Lower lobe of right lung (tissue), 2 donors: ENCODE results near the gene PLEKHG7. TPM values are rescaled to one million over a fixed set of nuclear protein-coding genes. Genes with fewer than 3 reads are reported as not detected.

Experiments
- ATAC-seq, 2 donors: fragments of 200-7000 bp; cut with Tn5 transposase; one replicate each; pipeline ENCODE4 v1.9.1; 2020 to 2022; ENCODE audit warnings: mild to moderate bottlenecking in 2 of 2, moderate library complexity in 2 of 2
- DNase-seq: peaks from one replicate; pipeline ENCODE4 v3.0.0-alpha.2; 2020
- H3K27ac ChIP-seq: fragments of 200-600 bp; one replicate; pipeline ENCODE4 v1.8.0; 2022
- H3K27me3 ChIP-seq: fragments of 200-600 bp; one replicate; pipeline ENCODE4 v1.8.0; 2022; ENCODE audit warnings: low read depth
- H3K36me3 ChIP-seq: fragments of 200-600 bp; one replicate; pipeline ENCODE4 v1.8.0; 2022; ENCODE audit warnings: mild to moderate bottlenecking
- H3K4me1 ChIP-seq: fragments of 200-600 bp; one replicate; pipeline ENCODE4 v1.8.0; 2022
- H3K4me3 ChIP-seq: fragments of 200-600 bp; one replicate; pipeline ENCODE4 v1.8.0; 2022; ENCODE audit warnings: mild to moderate bottlenecking
- H3K9me3 ChIP-seq: fragments of 200-600 bp; one replicate; pipeline ENCODE4 v1.8.0; 2022
- intact Hi-C: fragments of 100-400 bp; cut with DNase I; formaldehyde crosslinking; loops from one replicate; pipeline ENCODE4 v1.11.0; 2022
- total RNA-seq: library from RNA; stranded (reverse); fragmentation: NEBNext Ultra II Directional; extraction: Animal tissue kit (Norgen Biotek cat#: 25700); gene quantifications from one replicate; pipeline ENCODE4 v1.2.1, GENCODE V29; 2021
- TF ChIP-seq, protein P1 (sequence below): fragments of 200-600 bp; IDR thresholded peaks from one replicate; pipeline ENCODE4 v1.8.0; 2022; ENCODE audit warnings: antibody characterized with exemption, mild to moderate bottlenecking
- donor health status: DM: no; HTN: yes; CAD: no; lungs with severe emphysema.

The PLEKHG7 gene
- total RNA-seq, 1 donor from 2014 or later, result 1.6 TPM

DNA sequence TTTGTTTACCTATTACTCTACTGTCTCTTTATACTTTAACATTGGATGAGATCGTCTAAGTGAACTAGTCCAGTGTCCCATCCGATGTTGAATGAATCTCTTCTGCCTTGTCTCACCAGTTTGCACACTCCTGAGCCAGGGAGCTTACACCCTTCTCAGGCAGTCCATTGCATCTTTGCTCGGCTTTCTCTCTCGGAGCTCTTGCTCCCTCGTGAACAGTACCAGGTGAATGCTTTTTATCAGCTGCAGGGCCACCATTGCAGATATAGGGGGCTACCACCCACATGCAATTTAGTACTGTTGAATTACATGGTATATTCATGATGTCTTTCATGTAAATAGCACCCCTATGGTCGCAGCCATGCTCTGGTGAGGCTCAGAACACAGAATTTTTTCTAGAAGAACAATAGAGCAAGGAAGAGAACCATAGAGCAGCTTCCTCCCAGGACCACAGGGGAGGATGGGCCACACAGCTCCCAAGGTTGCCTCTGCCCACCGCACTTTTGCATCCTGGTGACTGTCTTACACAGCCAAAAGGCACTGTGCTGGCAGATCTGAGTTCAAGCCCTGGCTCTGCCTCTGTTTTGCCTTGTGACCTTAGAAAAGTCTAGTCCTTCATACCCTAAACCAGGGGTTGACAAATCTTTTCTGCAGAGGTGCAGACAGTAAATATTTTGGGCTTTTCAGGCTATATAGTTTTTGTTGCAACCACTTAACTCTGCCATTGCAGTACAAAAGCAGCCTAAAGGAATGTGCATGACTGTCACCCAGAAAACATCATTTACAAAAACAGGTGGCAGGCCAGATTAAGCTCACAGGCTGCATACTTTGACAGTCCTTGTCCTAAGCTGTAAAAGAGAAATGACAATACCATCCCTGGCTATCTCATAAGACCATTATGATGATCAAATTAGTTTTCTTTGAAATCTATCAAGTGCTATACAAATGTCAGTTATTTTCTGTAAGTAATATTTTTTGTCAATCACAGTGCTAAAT is 35.4 kb downstream of the PLEKHG7 start:
- H3K4me1 ChIP-seq, result peaks cover 17% of the 10 kb centered on the region
- no peaks in the 10 kb centered on the region for H3K36me3 ChIP-seq
- no peaks in the 10 kb centered on the region for H3K9me3 ChIP-seq
- TF ChIP-seq, protein P1, sequence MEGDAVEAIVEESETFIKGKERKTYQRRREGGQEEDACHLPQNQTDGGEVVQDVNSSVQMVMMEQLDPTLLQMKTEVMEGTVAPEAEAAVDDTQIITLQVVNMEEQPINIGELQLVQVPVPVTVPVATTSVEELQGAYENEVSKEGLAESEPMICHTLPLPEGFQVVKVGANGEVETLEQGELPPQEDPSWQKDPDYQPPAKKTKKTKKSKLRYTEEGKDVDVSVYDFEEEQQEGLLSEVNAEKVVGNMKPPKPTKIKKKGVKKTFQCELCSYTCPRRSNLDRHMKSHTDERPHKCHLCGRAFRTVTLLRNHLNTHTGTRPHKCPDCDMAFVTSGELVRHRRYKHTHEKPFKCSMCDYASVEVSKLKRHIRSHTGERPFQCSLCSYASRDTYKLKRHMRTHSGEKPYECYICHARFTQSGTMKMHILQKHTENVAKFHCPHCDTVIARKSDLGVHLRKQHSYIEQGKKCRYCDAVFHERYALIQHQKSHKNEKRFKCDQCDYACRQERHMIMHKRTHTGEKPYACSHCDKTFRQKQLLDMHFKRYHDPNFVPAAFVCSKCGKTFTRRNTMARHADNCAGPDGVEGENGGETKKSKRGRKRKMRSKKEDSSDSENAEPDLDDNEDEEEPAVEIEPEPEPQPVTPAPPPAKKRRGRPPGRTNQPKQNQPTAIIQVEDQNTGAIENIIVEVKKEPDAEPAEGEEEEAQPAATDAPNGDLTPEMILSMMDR, result no peak
- no peaks in the 10 kb centered on the region for H3K27me3 ChIP-seq
- DNase-seq (no peak), ATAC-seq (no peak)
- H3K4me3 ChIP-seq, result no peak overlapping the region
- H3K27ac ChIP-seq, result no peak overlapping the region
- intact Hi-C loops, result no loop called here

DNA sequence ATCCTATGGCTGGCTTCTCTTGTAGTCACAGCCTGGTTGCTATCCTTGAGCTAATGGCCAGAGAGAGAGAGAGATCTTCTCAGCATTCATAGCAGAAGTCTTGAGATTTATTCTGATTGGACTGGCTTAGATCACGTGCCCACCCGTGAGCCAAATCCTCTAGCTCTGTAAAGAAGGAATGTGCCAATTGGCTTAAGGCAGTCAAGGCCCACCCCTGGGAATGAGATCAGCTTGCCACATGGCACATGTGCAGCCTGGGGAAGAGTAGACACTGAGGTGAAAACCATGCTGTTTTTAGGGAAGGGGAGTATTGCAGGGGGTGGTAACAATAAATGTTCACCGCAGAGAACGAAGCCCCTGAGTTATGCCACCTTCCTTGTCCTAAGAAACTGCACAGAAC is 36.3 kb downstream of the PLEKHG7 start:
- no peak for ATAC-seq
- Histone ChIP-seq H3K4me3 (no peak overlapping the region), H3K4me1 (peaks cover 17% of the 10 kb centered on the region), H3K36me3 (no peaks in the 10 kb centered on the region), H3K27ac (no peak overlapping the region), H3K9me3 (no peaks in the 10 kb centered on the region), H3K27me3 (no peaks in the 10 kb centered on the region)
- intact Hi-C loops, result no loop called here
- TF ChIP-seq, protein P1, result no peak
- no peak for DNase-seq

DNA sequence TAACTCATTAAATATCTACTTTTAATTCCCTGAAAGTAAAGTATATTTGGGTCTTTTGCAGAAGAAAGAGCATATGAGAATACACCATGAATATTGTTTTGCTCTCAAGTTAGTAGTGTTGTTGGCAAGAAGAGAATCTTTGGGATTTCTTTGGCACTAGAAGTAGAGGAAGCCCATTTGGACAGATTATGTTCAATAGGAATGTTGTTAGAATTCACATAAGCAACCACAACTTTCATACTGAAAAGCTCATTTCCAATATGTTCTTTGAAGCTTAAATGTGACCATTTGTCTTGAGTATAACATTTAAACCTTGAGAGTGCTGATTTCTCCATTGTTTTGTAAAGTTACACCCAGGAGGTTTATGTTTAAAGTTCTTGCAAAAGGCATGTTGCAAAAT is 37.6 kb downstream of the PLEKHG7 start:
- H3K27me3 ChIP-seq, result no peaks in the 10 kb centered on the region
- ATAC-seq, result no peak
- TF ChIP-seq, protein P1, result no peak

DNA sequence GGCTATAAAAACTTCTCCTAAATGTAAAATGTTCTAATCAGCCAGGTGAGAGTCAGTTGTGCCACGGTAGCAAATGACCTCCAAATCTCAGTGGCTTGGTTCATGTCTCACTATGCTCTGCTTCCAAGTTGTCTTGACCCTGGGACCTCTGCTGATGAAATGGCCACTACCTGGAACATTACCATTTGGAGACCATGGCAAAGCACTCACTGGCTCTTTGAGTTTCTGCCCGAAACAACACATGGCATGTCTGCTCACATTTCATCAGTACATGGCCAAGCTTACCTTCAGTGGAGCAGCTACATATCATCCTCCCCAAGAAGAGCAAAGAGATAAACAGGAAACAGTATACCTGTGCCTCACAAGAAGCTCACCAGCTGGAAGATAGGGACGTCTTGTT is 40.2 kb downstream of the PLEKHG7 start:
- Histone ChIP-seq H3K4me3 (no peak overlapping the region), H3K27ac (no peak overlapping the region), H3K36me3 (no peaks in the 10 kb centered on the region), H3K4me1 (no peaks in the 10 kb centered on the region), H3K9me3 (no peaks in the 10 kb centered on the region), H3K27me3 (no peaks in the 10 kb centered on the region)
- TF ChIP-seq, protein P1, result no peak
- no peak for ATAC-seq
- intact Hi-C loops, result no loop called here
- DNase-seq, result no peak

More for the DNA sequence above, 37.6 kb downstream of the PLEKHG7 start:
- DNase-seq, result no peak
- Histone ChIP-seq H3K4me3 (no peak overlapping the region), H3K27ac (no peak overlapping the region), H3K9me3 (no peaks in the 10 kb centered on the region), H3K4me1 (peaks cover 8% of the 10 kb centered on the region), H3K36me3 (no peaks in the 10 kb centered on the region)
- intact Hi-C loops, result no loop called here

DNA sequence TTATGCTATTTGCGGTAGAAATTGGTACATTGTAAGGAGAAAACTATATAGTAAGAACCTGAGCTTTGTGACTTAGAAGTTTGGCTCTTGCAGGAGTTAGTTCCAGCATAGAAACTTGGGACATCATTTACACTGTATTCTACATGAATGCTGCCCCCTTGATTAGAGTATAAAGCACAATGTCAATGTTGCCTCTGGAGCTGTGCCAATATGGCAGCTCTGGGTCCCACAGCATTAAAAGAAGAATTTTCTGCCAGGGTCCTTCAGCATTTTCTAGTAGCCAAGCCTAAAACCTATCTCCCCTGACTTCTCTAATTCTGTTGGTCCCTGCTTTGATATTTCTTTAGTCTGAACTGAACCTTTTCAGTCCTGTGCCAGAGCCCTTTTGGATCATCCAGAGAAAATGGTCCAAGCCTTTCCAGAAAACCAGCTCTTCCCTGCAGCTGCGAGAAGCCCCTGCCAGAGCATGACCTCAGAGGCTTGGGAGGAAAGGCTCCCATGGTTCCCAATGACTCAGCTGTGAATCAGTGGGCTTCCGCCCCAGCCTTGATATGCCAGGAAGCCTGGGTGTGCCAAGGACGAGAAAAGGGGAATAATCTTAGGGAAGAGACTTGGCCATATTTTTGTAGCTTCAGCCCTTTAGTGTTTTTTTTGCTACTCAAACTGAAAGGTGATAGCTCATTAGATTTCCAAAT is 43.2 kb downstream of the PLEKHG7 start:
- peak in 1 of 2 donors; percentile 72 for ATAC-seq

More for the DNA sequence above, 43.2 kb downstream of the PLEKHG7 start:
- Histone ChIP-seq H3K27ac (peak overlapping the region; percentile 38), H3K4me3 (no peak overlapping the region), H3K4me1 (no peaks in the 10 kb centered on the region), H3K9me3 (no peaks in the 10 kb centered on the region), H3K36me3 (no peaks in the 10 kb centered on the region), H3K27me3 (no peaks in the 10 kb centered on the region)
- TF ChIP-seq, protein P1, result no peak
- DNase-seq, result no peak
- intact Hi-C loops, result no loop called here
